ENCODE measurements around the gene HGS. TPM values are rescaled to one million over a fixed set of nuclear protein-coding genes. Genes with fewer than 3 reads are reported as not detected.

Gene HGS
- total RNA-seq, 1 donor from 2014 or later = 92.0 TPM

GRCh38 chr17:81638683-81639082 is 45.1 kb upstream of the HGS start:
- Histone ChIP-seq H3K36me3 (no peaks in the 10 kb centered on the region), H3K9me3 (no peaks in the 10 kb centered on the region), H3K27me3 (ENCODE audit: low read depth) (no peaks in the 10 kb centered on the region), H3K4me3 (no peak overlapping the region), H3K4me1 (peaks cover 30% of the 10 kb centered on the region), H3K27ac (no peak overlapping the region)
- no peak for DNase-seq
- no peak for ATAC-seq
- intact Hi-C loops (cut with DNase I) = no loop called here
- TF ChIP-seq CTCF (IDR thresholded peaks at IDR 0.05) = no peak

- Histone ChIP-seq H3K4me1 (peaks cover 17% of the 10 kb centered on the region), H3K9me3 (no peaks in the 10 kb centered on the region), H3K36me3 (no peaks in the 10 kb centered on the region), H3K4me3 (no peak overlapping the region), H3K27ac (no peak overlapping the region), H3K27me3 (ENCODE audit: low read depth) (no peaks in the 10 kb centered on the region)
- DNase-seq (no peak), ATAC-seq (no peak)
- TF ChIP-seq CTCF (IDR thresholded peaks at IDR 0.05) = no peak
- intact Hi-C loops (cut with DNase I) = no loop called here
Measured at GRCh38 chr17:81640011-81640410, 43.8 kb upstream of the HGS start.

- peak in 1 of 2 donors; percentile 5 for ATAC-seq
- no peak for DNase-seq
- TF ChIP-seq CTCF (IDR thresholded peaks at IDR 0.05) = no peak
- H3K4me3 ChIP-seq = no peak overlapping the region
- H3K4me1 ChIP-seq = peaks cover 5% of the 10 kb centered on the region
- H3K9me3 ChIP-seq = no peaks in the 10 kb centered on the region
- H3K27me3 ChIP-seq (ENCODE audit: low read depth) = peaks cover under 1% of the 10 kb centered on the region
- H3K27ac ChIP-seq = no peak overlapping the region
- H3K36me3 ChIP-seq = no peaks in the 10 kb centered on the region
- intact Hi-C loops (cut with DNase I) = no loop called here
Measured at GRCh38 chr17:81641825-81642489, 41.9 kb upstream of the HGS start.

GRCh38 chr17:81644496-81644895 is 39.3 kb upstream of the HGS start:
- ATAC-seq (peak in 1 of 2 donors; percentile 5), DNase-seq (no peak)
- Histone ChIP-seq H3K36me3 (no peaks in the 10 kb centered on the region), H3K27me3 (ENCODE audit: low read depth) (peaks cover 24% of the 10 kb centered on the region), H3K27ac (no peak overlapping the region), H3K4me1 (no peaks in the 10 kb centered on the region), H3K4me3 (no peak overlapping the region), H3K9me3 (no peaks in the 10 kb centered on the region)
- intact Hi-C loops (cut with DNase I) = no loop called here
- no peak for TF ChIP-seq CTCF (IDR thresholded peaks at IDR 0.05)

GRCh38 chr17:81644976-81645952 is 38.5 kb upstream of the HGS start:
- no peaks in the 10 kb centered on the region for H3K36me3 ChIP-seq
- TF ChIP-seq CTCF (IDR thresholded peaks at IDR 0.05) = no peak
- intact Hi-C loops (cut with DNase I) = no loop called here
- no peak overlapping the region for H3K27ac ChIP-seq
- H3K9me3 ChIP-seq = no peaks in the 10 kb centered on the region
- H3K4me3 ChIP-seq = no peak overlapping the region
- no peaks in the 10 kb centered on the region for H3K4me1 ChIP-seq
- DNase-seq (no peak), ATAC-seq (peak in 1 of 2 donors; percentile 14)
- peaks cover 31% of the 10 kb centered on the region for H3K27me3 ChIP-seq (ENCODE audit: low read depth)

All from lower lobe of right lung (tissue), 2 donors.